UCSD-AML1 (cell line): ENCODE results near the gene SMARCAL1.

Source experiments
- DNase-seq: peaks from one replicate; lab custom pipeline; 2025; ENCODE audit not compliant: unreplicated experiment; lab: John Stamatoyannopoulos, UW

Gene SMARCAL1

DNA sequence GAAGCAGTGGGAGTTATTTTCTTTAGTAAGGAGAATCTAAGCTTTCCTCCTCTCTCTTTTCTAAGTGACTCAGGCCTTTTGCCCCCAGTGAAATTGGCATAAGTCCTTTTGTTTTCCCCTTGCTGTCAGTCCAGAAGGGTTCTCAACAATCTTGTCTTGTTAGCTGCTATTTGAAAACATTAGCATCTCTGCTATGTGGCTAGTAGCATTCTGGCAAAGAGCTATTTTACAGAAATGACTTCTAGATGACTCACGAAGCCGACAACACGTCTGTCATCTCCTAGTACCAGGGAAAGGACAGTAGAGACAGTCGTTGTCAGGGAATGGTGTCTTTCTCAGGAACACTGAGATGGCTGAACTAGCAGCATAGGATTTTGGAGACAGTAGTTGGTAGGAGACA, 14.7 kb downstream of the SMARCAL1 start:
- DNase-seq, result no peak

DNA sequence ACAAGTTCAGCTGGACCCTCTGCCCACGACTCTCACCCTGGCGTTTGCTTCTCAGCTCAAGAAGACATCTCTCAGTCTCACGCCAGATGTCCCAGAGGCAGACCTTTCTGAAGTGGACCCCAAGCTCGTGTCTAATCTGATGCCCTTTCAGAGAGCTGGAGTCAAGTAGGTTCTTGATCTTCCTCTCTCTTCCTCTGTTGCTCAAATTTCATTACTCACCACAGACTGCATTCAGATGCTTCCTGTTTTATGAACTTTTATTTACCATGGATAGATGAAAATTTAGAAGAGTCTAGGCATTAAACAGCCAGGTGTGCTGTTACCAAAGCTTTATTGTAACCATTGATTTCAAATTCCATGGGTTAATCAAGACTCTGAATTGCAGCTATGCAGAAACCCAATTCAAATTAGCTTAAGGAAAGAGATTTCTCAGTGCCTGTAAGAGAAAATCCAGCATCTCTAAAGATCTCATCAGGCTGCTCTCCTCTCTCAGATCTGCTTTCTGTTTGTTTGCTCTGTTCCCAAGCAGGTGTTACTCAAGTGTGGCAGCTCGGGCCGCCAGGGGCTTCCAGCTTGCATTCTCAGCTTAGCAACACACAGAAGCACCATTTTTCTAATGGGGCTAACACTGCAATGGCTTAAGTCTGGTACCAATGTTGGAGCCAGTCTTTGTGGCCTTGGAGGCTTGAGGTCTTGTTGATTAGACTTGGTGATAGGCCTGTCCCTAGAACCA, 16.5 kb downstream of the SMARCAL1 start:
- DNase-seq, result no peak

DNA sequence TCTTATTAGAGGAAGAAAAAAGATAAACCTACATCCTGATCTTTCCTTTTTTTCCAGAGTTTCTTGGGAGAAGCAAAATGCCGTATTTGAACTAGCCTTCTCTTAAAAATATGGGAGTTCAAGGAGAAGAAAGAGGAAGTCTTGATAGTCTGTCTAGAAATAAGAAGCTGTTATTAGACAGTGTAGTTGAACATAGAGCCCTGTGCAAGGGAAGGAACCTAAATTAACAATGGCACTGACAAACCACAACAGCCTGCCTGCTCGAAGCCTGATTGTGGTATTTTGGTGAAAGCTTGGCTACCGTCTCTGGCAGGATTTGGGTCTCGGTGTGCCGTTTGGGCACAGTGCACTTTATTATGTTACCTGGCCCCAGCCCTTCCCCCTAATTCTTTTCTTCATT, 17.1 kb downstream of the SMARCAL1 start:
- DNase-seq, result no peak

DNA sequence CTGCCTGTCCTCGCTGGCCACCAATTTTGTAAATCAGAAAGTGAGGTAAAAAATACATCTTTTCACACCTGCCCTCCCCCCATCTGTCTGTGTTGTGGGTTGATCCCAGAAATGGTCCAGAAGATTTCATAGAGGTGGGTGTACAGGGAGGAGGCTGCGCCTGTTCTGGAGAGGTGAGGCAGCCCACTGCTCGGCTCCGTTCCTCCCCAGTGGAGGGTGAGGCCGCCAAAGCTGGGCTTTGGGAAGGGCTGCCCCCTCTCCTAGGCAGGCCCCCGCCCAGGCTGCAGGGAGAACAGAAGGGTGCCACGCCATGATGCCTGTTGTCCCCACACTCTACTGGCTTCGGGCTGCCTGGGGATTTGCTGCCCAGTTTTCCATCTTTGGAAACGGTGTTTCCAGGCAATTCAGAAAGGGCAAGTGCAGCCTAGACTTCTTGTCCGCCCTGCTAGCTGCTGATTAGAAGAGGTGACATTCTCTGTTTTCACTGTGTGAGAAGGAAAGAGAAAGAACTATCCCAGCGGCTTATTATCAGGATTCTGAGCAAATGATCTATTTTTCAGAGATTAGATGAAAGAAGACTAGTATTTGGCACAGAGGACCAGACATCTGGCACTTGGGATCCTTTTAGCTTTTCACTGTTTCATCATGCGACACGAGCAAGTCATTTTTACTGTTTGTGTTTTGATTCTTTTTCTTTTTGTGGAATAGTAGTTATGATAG, 18.7 kb downstream of the SMARCAL1 start:
- DNase-seq, result no peak

DNA sequence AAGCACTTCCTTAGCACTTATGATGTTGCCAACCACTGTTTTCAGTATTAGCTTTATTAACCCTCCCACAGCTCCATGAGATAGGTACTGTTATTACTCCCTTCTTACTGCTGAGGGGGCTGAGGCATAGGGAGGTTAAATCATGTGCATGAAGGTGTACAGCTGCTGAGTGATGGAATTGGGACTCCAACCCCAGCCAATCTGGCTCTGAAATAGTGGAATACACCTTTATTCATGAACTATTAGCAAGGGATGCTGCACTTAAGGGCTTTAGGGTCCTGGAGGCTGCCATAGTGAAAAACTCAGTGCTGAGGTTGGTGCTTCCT, 19.2 kb downstream of the SMARCAL1 start:
- no peak for DNase-seq

DNA sequence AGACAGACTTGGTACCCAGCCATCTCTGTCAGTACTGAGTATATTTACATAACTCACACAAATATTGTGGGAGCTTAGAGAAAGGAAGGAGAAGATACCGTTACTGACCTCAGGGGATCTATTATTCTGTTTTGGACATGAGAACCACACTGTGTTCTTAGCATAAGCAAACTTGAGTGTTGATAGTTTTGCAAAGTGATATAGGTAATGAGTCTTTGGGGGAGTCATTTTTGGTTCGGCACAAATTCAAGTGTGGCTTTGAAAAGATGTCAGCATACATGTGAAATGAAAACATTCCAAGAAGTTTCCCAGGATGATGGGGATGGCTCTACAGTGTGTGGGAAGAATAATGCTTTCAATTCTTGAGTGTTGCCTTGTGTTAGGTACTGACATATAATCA, 24.1 kb downstream of the SMARCAL1 start:
- DNase-seq, result no peak

DNA sequence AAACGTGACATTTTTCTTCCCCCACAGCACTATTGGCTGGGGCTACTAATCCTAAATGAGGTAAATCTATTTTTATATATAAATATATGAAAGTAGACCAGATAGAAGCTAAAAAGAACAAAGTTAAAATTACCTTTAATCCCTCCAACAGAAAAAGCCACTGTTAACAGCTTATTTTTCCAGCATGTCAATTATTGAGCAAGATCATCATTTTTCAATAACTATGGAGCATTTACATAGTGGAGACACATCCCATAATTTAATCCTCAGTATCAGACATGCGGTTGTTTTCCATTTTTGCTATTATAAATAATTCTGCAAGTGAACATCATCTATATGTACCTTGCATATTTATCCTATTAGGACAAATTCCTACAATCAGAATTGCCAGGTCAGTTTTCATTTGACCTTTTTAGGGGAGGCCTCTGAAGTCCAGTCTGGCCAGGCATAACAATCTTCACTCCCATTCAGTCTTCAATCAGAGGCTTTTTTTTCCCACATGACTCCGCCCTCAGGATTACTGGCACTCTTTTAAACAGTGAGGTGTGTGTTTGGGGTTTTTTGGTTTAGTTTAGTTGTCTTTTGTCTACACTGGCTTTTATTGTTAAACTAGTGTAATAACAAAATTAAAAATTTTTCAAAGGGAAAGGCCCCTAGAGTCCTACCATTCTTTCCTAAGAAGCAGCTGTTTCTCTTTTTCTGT, 29.2 kb downstream of the SMARCAL1 start:
- no peak for DNase-seq

DNA sequence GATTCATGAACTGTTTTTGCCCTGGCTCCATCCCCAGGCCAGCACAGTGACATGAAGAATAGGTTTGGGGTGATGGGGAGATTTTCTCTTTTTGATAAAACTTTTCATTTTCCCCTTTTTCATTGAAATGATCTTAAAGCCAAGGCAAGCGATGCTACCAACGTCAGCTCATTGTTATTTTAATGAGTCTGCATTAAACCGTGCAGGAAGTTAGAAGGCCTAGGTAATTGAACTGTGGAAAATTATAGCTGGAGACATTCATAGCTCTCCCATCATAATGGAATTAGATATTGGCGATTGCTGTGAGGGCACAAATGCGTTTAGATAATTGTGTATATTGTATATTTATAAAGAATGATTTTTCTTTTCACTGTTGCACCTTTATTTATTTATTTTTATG, 33.2 kb downstream of the SMARCAL1 start:
- DNase-seq, result no peak

DNA sequence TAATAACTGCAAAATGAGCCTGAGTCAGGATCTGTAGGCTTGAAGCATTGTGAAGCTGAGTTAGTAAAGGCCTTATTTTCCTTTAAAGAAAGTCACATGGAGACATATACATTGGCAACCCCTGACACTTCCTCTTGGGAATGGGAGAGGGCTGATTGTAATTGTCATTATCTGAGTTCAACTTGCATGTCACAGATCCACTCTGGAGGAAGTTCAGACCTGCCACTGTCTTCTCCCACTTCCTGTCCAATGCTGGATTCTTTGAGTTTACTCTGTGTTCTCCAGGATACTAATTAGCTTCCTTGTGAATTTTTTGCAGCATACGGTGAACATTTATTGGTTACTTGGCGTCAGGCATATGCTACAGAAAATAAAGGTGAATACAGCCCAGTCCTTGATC, 34.1 kb downstream of the SMARCAL1 start:
- no peak for DNase-seq

DNA sequence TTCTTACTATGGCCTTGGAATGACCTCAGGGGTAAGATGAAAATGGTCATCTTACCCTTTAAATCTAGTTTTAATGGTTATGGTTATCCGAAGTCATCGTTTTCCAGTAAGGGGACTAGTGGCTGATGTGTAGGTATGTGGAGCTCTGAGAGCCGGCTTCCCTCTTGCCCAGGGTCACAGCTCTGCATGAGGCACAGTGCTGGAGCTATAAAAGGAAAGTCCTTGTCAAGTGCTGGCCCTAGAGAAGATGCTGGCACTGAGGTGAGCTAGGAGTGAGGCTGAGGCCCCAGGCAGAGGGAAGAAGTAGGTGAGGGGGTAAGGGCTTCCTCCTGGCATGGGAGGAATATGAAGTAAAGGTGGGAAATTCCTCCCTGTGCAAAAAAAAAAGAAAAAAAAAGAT, 35.0 kb downstream of the SMARCAL1 start:
- no peak for DNase-seq

DNA sequence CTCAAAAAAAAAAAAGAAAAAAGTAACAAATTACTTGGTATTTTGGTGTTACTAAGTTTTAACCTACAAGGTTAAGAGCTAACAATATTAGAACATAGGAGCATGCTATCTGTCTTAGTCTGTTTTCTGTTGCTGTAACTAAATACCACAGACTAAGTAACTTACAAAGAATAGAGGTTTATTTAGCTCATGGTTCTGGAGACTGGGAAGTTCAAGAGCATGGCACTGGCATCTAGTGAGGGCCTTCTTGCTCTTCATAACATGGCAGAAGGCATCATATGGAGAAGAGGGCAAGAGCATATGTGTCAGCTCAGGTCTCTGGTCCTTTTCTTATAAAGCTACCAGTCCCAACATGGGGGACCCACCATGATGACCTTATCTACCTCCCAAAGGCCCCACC, 36.5 kb downstream of the SMARCAL1 start:
- DNase-seq, result no peak

DNA sequence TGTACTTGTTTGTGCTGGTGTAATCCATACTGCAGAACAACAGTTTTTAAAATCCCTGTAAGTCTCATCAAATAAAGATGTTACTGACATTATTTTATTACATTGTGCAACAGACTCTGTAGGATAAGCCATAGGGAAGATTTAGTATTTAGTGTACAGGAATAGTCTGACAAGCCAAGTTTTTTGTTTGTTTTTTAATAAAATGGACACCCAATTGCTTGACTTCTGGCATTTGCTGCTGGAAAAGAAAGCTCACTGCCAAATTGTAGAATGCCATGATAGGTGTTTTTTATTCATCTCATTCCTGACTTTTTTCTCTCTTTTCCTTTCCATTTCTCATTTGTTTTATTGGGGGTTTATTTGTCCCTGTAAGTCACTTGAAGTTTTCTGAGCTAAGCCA, 38.1 kb downstream of the SMARCAL1 start:
- no peak for DNase-seq

DNA sequence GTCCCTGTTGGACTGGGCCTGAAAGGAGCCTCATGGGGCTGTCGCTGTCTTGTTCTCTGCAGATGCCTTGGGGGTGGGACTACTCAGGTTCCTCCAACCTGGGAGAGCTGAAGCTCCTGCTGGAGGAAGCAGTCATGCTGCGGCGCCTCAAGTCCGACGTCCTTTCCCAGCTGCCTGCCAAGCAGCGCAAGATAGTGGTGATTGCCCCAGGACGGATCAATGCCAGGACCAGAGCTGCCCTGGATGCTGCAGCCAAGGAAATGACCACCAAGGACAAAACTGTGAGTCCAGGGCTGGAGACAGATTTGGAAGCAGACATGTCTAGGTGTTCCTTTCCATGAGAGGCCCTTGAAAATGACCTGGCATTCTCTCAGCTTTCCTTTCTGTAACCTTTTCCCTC, 38.5 kb downstream of the SMARCAL1 start:
- no peak for DNase-seq

DNA sequence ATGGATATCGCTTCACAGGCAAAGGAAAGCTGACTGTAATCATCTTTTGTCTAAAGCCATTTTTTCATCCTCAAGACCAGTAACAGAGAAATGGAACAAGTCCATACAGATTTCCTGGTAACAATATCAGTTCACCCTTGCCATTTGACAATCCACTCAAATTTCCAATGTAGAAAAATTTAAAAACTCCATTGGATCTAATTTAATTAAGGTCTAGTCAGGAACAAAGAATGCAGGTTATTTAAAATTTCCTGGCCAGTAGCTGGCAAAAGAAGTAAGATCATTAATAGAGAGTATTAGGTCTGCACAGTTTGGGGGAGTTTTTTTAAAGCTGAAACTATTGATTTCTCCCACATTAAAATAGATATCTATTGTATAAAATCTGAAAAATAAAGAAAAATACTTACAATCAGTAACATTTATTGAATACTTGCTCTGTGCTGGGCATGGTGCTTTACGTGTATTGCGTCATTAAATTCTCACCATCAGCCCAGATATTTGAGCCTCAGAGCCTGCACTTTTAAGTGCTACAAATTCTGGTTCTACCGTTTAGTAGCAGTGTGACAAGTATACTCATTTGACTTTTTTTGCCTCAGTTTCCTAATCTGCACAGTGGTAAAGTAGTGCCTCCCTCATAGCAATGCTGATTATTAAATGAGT, 41.8 kb downstream of the SMARCAL1 start:
- no peak for DNase-seq

DNA sequence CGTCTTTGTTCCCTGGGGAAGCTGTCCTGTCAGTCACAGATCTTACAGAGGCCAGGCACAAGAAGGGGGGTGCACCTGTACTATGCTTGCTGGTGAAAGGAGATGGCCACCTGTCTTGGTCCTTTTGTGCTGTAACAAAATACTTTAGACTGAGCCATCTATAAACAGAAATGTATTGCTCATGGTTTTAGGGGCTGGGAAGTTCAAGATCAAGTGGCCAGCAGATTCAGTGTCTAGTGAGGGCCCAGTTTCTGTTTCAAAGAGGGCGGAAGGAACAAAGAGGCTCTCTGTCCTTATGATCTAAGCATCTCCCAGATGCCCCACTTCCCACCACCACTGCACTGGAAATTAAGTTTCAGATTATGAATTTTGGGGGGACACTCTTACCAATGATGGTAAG, 50.9 kb downstream of the SMARCAL1 start:
- no peak for DNase-seq

DNA sequence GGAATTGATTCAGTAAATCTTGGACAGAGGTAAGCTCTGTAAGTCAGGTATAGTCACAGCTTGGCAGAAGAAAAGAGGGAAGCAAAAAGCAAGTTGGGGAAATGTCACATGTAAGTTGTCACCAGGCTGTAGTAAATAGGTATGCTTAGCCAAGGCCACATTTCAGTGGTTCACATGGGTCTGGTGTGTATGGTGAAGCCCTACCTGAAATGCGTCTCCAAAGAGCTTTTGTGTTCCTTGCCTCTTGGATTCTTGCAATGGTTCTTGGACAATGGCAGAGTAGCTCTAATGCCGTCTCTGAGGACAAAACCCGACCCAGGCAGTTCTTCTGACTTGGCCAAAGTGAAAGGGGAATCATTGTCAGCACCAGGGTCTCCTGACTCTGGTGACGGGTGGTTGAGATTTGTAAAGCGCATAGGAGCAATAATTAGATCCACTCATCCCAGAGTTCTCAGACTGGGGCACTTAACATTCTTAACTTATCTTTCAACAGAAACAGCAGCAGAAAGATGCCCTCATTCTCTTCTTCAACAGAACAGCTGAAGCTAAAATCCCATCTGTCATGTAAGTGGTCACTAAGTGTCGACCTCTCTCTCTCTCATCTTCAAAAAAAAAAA, 51.9 kb downstream of the SMARCAL1 start:
- DNase-seq, result no peak

DNA sequence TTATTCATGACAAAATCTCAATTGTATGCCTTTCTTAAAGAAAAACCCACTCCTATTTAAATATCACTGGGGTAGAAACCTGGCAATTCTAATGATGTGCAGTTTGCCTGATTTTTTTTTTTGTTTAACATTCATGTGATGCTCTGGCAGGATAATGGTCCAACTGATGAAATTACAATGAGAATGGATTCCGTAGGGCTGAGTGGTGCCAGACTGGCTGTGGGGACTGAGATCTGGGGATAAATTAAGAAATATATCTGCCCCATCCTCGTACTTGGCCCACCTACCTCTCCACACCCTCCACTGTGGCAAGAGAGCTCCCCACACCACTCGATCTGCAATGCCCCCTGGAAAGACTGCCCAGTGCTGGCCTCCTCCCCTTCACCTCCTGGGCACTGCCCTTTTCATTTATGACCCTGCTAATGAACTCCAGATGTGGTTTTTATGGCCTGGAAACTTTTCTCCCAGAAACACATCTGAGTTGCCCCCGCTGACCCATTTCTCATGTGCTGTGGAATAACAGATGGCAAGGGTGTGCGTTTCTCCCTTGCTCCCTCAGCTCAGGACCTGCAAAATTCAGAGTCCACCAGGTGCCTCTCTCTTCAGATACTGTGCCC, 53.4 kb downstream of the SMARCAL1 start:
- DNase-seq, result no peak

DNA sequence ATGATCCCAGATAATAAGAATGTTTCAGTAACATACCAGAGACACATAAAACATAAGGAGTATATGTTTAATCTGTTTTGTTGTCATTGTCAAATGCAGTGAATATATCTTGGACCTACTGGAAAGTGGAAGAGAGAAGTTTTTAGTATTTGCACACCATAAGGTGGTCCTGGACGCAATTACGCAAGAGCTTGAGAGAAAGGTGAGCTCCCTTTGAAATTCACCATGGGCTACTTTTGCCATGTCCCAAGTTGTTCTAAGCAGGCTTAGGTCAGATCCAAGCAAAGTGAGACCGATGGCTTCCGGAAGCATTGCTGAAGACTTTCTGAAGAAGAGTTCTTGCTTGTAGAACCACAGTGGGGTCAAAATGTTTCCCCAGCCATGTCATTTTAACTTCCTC, 55.6 kb downstream of the SMARCAL1 start:
- no peak for DNase-seq

DNA sequence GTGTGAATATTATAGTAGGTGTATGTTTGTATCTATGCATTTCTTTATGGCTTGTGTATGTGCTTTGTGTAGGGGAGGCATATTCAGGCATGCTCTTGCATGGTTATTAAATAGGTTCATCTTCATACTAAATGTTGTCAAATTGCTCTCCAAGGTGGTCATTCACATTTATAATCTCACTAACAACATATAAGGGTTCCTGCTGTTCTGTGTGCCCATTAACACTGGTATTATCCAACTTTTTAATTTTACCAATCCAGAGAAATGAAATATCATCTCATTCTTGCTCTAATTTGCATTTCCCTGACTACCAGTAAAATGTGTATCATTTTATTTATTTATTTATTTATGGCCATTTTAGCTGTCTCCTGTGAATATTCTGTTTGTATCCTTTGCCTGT, 57.4 kb downstream of the SMARCAL1 start:
- no peak for DNase-seq

DNA sequence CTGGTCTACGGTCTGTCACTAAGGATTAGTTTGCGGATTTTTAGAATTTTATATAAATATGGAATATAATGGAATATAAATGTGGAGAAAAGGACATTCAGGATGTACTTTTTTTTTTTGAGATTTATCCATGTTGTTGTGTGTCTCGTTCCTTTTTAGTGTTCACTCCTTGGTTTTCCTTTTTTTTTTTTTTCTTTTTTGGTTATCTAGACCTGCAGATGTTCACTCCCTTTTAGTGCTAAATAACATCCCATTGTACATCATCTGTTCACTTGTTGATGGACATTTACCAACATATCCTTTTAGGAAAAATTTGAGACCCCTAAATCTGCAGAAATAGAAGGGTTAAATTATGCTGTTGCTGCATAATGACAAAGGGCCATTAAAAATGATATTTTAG, 60.9 kb downstream of the SMARCAL1 start:
- DNase-seq, result no peak
